ENCODE results near the gene PRRT1. TPM values are rescaled to one million over a fixed set of nuclear protein-coding genes. Genes with fewer than 3 reads are reported as not detected.

PRRT1 gene
- total RNA-seq, 1 donor from 2014 or later: 0.38 TPM

DNA sequence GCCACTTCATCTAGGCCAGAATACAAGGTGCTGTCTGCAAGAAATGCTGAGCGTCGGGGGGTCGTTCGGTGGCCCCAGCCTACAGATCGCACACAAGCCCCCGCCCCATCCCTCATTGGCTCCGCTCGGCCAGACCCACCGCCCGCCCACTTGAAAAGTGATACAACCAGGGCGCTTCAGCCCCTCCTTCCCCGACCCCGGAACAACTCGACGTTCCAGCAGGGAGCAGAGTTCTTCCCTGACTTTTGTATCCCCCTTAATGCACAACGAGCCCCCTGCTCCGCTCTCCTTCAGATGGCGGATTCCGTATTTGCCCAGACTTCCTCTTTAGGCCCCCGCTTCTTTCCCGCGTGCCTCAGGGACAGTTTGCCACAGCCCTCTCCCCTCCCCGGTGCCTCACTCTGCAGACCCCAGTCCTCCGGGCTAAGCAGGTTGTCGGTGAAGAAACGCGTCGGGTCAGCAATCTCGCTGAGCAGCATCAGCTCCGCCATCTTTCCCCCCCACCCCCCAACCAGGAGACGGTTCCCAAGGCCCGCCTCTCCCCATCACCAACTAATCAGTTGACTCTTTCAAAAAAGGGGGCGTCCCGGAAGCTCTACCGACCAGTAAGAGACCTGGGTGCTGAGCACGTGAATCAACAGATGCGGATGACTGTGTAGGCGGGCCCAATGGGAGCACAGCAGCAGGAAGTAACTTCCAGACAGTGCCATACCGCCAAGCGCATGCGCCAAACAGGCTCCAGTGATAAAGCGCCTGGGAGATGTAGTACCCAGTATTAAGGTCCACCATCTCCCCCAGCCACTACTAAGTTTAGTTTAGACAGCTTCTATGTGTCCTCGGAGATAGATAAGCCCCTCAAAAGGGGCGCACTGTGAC lies 23.8 kb downstream of the PRRT1 start, which contains the start of gene ATF6B:
ATF6B (minus strand) TSS at position 530 of the 876 bp plus-strand sequence; CDS start at position 491, 39 bp downstream.
- peak; percentile 87 for ATAC-seq
- DNase-seq (ENCODE audit: low spot score): peak; percentile 99

- ATAC-seq (no peak), DNase-seq (ENCODE audit: low spot score) (no peak)
Measured at GRCh38 chr6:32127409-32127716, 24.4 kb downstream of the PRRT1 start.

- DNase-seq (ENCODE audit: low spot score): no peak
Measured at GRCh38 chr6:32126880-32127279, 24.9 kb downstream of the PRRT1 start.

GRCh38 chr6:32123681-32124080 lies 28.1 kb downstream of the PRRT1 start:
- ATAC-seq (no peak), DNase-seq (ENCODE audit: low spot score) (no peak)

More at GRCh38 chr6:32126880-32127279, 24.9 kb downstream of the PRRT1 start:
- ATAC-seq: no peak

DNA sequence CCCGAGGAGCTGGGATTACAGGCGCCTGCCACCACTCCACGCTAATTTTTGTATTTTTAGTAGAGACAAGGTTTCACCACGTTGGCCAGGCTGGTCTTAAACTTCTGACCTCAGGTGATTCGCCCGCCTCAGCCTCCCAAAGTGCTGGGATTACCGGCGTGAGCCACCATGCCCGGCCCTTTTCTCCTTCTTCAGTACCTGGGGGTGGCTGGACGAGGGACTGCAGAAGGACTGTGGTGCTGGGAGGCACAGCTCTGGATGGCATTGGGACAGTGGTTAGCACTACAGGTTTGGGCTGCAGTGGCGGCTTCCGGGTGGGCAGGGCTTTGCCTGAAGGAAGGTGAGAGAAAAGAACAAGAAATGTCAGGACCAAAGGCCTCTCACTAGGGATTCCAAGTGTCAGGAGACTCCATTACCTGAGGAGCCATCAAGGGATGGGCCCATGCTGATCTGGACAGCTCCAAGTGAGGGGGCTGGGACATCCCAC lies 31.1 kb downstream of the PRRT1 start:
- DNase-seq (ENCODE audit: low spot score) (no peak), ATAC-seq (no peak)

DNA sequence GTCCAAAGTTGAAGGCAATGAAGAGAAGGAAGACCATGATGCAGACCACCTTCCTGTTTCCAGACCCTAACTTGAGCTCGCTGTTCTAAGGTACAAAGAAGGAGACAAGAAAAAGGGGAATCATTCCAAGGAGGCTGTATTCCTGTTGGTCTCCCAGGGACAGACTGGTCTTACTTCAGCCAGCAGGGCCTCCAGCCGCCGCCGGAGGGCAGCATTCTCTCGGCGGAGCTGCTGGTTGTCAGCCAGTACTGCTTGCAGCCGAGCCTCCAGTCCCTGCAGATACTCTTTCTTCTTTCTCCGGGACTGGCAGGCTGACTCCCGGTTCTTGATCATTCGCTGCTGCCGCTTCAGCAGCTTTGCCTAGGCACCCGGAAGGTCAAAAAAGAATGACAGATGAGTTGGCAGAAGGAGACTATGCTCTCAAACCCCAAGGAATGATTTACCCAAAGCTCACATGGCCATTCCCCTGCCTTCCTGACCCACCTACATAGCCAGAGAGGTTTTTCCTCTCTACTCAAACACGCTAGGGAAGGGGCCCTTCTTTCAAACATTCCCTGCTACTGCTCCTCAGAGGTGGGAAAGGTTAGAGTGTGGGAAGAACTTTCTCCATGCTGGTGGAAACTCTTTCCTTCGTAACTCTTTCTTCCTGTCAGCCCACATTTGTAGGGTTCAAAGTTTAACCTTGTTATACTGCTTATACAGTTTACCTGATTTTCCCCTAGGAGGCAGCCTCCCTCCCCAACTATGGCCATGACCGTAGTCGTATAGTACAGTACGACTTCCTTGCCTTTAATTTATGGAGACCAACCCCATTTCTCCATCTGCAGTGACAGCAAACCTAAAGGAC lies 32.7 kb downstream of the PRRT1 start:
- DNase-seq (ENCODE audit: low spot score) (peak; percentile 88), ATAC-seq (peak; percentile 95)

DNA sequence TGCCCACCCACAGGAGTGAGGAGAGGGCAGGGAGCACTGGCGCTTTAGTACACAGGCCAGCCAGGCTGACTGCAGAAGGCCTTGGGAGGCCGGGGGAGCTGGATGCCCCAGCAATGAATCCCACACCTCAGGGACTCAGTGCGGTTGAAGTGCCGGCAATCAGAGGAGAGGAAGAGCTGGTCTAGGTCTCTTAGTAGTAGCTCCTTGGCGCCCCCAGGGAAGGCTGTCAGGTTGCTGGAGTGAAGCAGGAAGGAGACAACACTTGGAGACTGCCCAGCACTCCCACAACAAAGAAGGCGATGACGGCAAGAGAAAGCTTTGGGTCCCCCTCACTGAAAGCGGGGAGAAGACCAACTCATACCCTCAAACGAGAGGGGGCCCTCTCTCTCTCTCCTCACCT lies 34.3 kb downstream of the PRRT1 start:
- ATAC-seq: no peak
- no peak for DNase-seq (ENCODE audit: low spot score)

GRCh38 chr6:32116674-32117073 lies 35.1 kb downstream of the PRRT1 start:
- no peak for DNase-seq (ENCODE audit: low spot score)
- no peak for ATAC-seq

DNA sequence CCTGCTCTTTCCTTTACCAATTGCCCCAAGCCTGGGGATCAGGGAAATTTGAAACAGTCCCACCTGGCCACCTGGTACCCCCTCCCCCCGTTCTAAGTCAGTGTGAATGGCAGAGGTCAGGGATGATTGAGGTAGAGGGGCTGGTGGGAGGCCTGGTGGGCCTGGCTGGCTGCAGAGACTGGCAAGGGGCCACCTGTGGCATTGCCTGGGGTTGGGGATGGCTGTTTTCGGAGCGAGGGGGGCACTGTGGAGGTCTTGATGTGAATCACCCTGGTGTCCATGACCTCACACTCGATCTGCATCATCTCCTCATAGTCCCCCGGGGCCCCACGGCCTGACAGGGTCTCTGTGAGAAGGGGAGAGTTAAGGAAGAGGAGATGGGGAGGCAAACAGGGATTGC lies 36.1 kb downstream of the PRRT1 start:
- DNase-seq (ENCODE audit: low spot score) (no peak), ATAC-seq (no peak)

- no peak for ATAC-seq
Measured at GRCh38 chr6:32114796-32115195, 36.9 kb downstream of the PRRT1 start.

DNA sequence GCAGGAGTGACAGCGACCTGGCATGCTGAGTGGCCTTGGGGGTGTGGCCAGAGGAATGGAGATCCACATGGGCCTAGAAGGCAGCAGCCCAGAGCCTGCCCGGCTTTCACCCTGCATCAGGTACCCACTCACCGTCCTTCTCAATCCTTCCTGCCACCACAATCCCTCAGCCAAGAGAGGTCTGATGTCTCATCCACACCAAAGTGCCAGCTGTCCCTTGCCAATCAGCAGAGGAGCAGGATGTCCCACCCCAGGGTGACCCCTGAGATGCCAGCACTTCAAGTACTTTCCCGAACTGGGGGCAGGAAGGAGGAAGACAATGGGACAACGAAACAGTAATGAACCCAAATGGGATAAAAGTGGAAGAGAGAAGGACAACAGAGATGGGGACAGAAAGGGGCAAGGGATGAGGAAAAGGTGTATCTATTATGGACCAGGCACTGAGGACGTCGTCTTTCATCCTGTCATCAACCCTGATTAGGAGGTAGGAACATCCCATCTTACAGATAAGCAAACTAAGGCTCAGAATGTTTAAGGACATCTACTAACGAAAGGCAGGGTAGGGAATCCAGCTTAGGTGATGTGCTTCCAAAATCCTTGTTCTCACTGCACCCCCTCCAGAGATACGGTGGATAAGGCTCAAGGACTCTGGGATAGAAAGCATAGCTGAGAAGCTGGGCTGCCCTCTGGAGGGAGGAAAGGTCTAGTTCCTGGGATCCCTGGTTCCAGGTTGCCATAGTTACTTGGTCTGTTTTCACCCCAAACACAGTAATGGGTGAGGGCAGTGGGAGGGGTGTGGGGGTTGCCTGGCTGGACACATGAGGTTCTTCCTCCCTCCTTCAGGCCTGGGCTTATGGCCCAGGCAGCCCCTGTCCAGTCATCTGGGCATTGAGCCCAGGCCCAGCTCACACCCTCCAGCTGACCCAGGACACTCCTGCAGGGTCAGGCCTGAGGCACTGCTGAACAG lies 38.1 kb downstream of the PRRT1 start:
- ATAC-seq (peak; percentile 31), DNase-seq (ENCODE audit: low spot score) (peak; percentile 54)

More at GRCh38 chr6:32114796-32115195, 36.9 kb downstream of the PRRT1 start:
- DNase-seq (ENCODE audit: low spot score): no peak

- no peak for ATAC-seq
- DNase-seq (ENCODE audit: low spot score): no peak
Measured at GRCh38 chr6:32112431-32112980, 39.2 kb downstream of the PRRT1 start.

DNA sequence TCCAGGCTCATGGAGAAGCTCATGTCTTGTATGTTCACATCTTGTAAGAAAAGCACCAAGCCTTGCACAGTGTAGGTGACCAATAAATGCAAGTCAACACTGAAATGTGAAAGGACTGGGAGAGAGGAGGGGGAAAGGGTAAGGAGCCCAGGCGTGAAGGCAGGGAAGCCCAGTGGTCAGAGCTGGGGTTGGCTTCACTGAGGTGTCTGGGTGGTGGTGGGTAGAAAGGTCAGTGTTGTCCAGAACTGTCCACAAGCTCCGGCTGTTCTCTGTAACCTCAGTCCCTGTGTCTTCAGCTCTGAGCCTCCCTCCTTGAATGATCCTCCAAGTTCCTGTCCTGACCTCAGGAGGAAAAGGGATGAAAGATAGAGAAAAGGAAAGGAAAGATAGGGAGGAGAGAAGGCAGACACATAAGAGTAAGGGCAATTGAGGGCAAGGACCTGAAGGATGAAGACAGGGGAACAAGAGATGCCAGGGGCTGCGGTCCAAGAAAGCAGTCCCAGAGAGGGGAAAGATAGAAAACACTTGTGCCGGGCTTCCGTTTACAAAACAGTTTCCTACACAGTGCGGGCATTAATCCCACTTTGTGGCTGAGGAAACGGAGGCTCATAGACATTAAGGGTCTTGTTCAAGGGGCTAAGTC lies 40.2 kb downstream of the PRRT1 start:
- DNase-seq (ENCODE audit: low spot score) (no peak), ATAC-seq (no peak)

DNA sequence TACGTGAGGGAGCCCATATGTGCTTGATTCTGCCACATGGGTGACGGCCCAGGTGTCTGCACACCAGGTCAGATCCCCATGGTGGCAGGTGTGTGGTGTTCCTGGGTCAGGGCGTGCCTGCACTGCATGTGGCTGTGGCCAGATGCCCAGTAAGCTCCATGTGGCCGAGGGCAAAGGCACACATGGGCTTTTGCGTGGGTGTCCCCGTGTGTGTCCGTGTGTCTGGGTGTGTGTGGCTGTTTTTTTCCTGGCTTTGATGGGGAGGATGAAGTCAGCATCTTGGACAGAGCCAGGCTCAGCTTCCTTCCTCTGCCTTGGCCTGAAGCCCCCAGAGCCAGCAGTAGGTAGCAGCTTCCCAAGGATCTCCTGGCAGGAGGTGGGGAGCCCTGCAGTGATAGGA lies 41.1 kb downstream of the PRRT1 start:
- DNase-seq (ENCODE audit: low spot score) (no peak), ATAC-seq (peak; percentile 72)

DNA sequence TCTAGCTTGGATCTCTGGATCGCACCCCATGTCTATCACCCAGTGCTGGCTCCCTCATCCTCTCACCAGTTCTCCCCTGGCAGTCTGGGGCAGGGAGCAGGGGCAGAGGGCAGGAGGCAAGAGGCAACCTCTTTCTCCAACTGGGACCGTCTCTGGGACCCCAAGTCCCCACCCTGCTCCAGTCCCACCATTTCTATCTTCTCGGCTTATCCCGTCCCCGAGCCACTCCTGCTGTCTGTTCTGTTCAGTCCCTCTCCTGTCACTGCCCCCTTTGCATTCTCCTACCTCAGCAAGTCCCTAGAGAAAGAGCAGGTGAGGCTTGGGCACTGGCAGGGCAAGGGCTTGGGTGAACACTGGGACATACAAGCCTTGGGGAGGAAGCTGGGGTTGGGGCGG lies 42.0 kb downstream of the PRRT1 start:
- ATAC-seq (no peak), DNase-seq (ENCODE audit: low spot score) (no peak)

GRCh38 chr6:32109114-32109764 lies 42.5 kb downstream of the PRRT1 start, which contains the start of gene TNXB:
TNXB (minus strand) TSS chr6:32109338; CDS start chr6:32098198, 11,140 bp downstream.
- ATAC-seq: no peak
- no peak for DNase-seq (ENCODE audit: low spot score)

DNA sequence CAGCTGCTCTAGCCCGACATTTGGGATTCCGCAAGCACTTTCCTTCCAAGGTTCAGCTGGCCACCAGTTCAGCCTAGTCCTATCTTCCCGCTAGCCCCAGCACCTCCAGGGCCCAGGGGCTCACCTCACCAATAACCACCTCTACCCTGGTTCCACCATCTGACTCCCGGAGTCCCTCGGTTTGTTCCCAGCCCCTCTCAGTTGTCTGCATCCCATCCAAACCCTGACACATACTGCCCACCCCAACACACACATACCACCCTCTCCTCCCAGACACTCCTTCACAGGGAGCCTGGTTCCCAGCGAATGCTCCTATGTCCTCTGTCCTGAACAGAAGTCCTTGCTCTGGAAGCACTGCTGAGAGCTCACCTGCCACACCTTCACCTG lies 43.0 kb downstream of the PRRT1 start:
- ATAC-seq (no peak), DNase-seq (ENCODE audit: low spot score) (no peak)

DNA sequence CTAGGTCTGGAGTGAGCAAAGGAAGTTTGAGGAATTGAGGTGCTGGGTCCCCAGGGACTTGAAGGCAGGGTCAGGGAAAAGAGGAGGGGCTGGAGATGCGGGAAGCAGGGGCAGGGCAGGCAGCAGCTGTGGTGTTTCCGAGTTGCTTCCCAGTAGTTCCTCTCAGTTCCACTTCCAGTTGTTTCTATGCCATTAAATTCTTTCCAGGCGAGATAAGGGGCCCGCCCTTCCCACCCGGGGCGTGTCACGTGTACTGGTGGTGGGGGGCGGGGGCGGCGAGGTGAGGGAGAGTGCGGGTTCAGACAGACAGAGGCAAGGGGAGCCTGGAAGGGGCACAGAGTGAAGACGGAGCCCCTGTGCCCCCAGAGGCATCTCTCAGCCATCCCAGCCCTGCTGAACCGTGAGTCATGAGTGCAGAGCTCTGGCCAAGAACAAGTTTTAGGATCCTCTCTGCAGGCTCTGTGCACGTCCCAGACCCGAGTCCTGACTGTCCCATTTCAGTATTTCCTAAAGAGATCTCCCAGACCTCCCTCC lies 43.6 kb downstream of the PRRT1 start:
- peak; percentile 12 for ATAC-seq
- no peak for DNase-seq (ENCODE audit: low spot score)

DNA sequence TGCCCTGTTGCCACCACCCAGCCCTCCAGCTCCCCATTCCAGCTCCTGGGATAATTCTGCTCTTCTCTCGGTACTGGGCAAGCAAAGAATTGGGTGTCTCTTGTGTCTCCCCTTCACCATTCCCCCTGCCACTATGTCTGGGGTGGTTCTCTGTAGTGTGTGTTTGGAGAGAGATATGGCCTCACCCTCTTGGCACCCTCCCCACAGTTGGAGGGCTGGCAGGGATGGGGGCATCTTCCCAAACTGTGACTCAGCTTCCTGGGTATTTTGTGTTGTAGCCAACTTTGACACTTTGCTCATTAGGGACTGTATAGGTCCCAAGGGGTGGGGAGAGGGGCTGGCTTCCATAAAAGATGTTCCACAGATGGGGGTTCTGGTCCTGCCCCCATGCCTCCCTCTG lies 44.3 kb downstream of the PRRT1 start:
- no peak for DNase-seq (ENCODE audit: low spot score)
- ATAC-seq: no peak

All from left lobe of liver (tissue), 2 donors.